Ureter (tissue), 1 donor: ENCODE data around the gene KIF23. TPM values are rescaled to one million over a fixed set of nuclear protein-coding genes. Genes with fewer than 3 reads are reported as not detected.
"Not testable (repeated sequence)": the region's sequence is repeated elsewhere in the genome, so short reads cannot be mapped to it uniquely, and the experiment has no call there.

Experiments used
- DNase-seq: peaks from one replicate; pipeline ENCODE4 v3.0.0-alpha.2; 2020; ENCODE audit warnings: low spot score
- total RNA-seq: library from RNA; stranded (reverse); gene quantifications from one replicate; pipeline ENCODE4 v1.2.4, GENCODE V29; 2023
- donor health status: DM: yes; HTN: yes; CAD: no.

The KIF23 gene
- total RNA-seq, 1 donor from 2014 or later: 3.0 TPM

- DNase-seq: no peak
These were observed 20.5 kb downstream of the KIF23 start for GRCh38 chr15:69434679-69435078.

GRCh38 chr15:69435985-69436384, 21.8 kb downstream of the KIF23 start:
- DNase-seq: no peak

GRCh38 chr15:69436951-69437350, 22.8 kb downstream of the KIF23 start:
- no peak for DNase-seq

GRCh38 chr15:69439623-69440022, 25.5 kb downstream of the KIF23 start:
- DNase-seq: no peak

GRCh38 chr15:69443032-69443611, 29.0 kb downstream of the KIF23 start:
- DNase-seq: no peak

GRCh38 chr15:69444686-69445085, 30.5 kb downstream of the KIF23 start:
- no peak for DNase-seq

- DNase-seq: no peak
These were observed 32.8 kb downstream of the KIF23 start for GRCh38 chr15:69446953-69447352.

GRCh38 chr15:69450221-69450620, 36.1 kb downstream of the KIF23 start:
- not testable (repeated sequence) for DNase-seq

GRCh38 chr15:69450968-69451695, 37.0 kb downstream of the KIF23 start:
- DNase-seq: no peak

- no peak for DNase-seq
These were observed 38.0 kb downstream of the KIF23 start for GRCh38 chr15:69451951-69452691.

- peak; percentile 98 for DNase-seq
These were observed 38.8 kb downstream of the KIF23 start, which contains the start of gene RPLP1 for GRCh38 chr15:69452692-69453521. Gene RPLP1, plus strand, starts transcription at chr15:69452818. Its CDS starts 131 bp downstream, at chr15:69452949.

GRCh38 chr15:69454953-69455352, 40.8 kb downstream of the KIF23 start:
- DNase-seq: no peak

- DNase-seq: no peak
These were observed 42.3 kb downstream of the KIF23 start for GRCh38 chr15:69456208-69457166.

GRCh38 chr15:69457304-69458280, 43.4 kb downstream of the KIF23 start:
- DNase-seq: no peak

GRCh38 chr15:69459066-69459465, 44.9 kb downstream of the KIF23 start:
- no peak for DNase-seq

GRCh38 chr15:69460481-69460880, 46.3 kb downstream of the KIF23 start:
- DNase-seq: no peak

GRCh38 chr15:69462030-69462492, 47.9 kb downstream of the KIF23 start:
- peak; percentile 50 for DNase-seq

GRCh38 chr15:69462493-69463181, 48.5 kb downstream of the KIF23 start:
- DNase-seq: peak; percentile 97
